WERI-Rb-1 (cell line): ENCODE measurements around the gene TESK1.

ENCODE experiments used
- DNase-seq: peaks from one replicate; pipeline ENCODE4 v3.0.0-alpha.2; 2020
- H3K27ac ChIP-seq: fragments of 250-450 bp; sonication (Bioruptor Pico); 2 replicates; pipeline ENCODE4 v1.5.1; 2020; ENCODE audit warnings: mild to moderate bottlenecking, moderate library complexity
- H3K27me3 ChIP-seq: fragments of 250-450 bp; sonication (Bioruptor Pico); 2 replicates; pipeline ENCODE4 v1.5.1; 2021; ENCODE audit warnings: mild to moderate bottlenecking, low read depth, moderate library complexity; ENCODE audit not compliant: insufficient read depth, severe bottlenecking
- H3K36me3 ChIP-seq: fragments of 250-450 bp; sonication (Bioruptor Pico); 2 replicates; pipeline ENCODE4 v1.5.1; 2020; ENCODE audit warnings: mild to moderate bottlenecking, moderate library complexity
- H3K4me3 ChIP-seq: 2 replicates; pipeline ENCODE4 v1.5.1; 2011; ENCODE audit warnings: low read depth, mild to moderate bottlenecking, control low read depth, low read length
- H3K9me3 ChIP-seq: fragments of 250-450 bp; sonication (Bioruptor Pico); 2 replicates; pipeline ENCODE4 v1.5.1; 2021; ENCODE audit warnings: mild to moderate bottlenecking, moderate library complexity; ENCODE audit not compliant: severe bottlenecking
- CTCF ChIP-seq: IDR thresholded peaks from 2 replicates; pipeline ENCODE4 v1.5.1; 2011; ENCODE audit warnings: low read depth, mild to moderate bottlenecking, control low read depth, inconsistent platforms, low read length

Gene TESK1

GRCh38 chr9:35603986-35604577, 980 bp upstream of the TESK1 start:
- H3K4me3 ChIP-seq: peak overlapping the region; percentile 61
- no peaks in the 10 kb centered on the region for H3K27me3 ChIP-seq
- DNase-seq: peak; percentile 99
- no peaks in the 10 kb centered on the region for H3K9me3 ChIP-seq
- H3K27ac ChIP-seq: peak overlapping the region; percentile 71
- TF ChIP-seq CTCF: peak; percentile 70
- peaks cover 25% of the 10 kb centered on the region for H3K36me3 ChIP-seq

GRCh38 chr9:35605351-35606137, 482 bp downstream of the TESK1 start:
- Histone ChIP-seq H3K9me3 (no peaks in the 10 kb centered on the region), H3K27me3 (no peaks in the 10 kb centered on the region), H3K4me3 (peak overlapping the region; percentile 80), H3K36me3 (peaks cover 39% of the 10 kb centered on the region), H3K27ac (peak overlapping the region; percentile 69)
- DNase-seq: peak; percentile 19
- TF ChIP-seq CTCF: no peak

GRCh38 chr9:35606138-35606504, 1.1 kb downstream of the TESK1 start:
- Histone ChIP-seq H3K9me3 (no peaks in the 10 kb centered on the region), H3K27me3 (no peaks in the 10 kb centered on the region), H3K4me3 (peak overlapping the region; percentile 80), H3K27ac (peak overlapping the region; percentile 69), H3K36me3 (peaks cover 39% of the 10 kb centered on the region)
- TF ChIP-seq CTCF: no peak
- DNase-seq: peak; percentile 39

- H3K9me3 ChIP-seq: no peaks in the 10 kb centered on the region
- peaks cover 39% of the 10 kb centered on the region for H3K36me3 ChIP-seq
- DNase-seq: no peak
- H3K27me3 ChIP-seq: no peaks in the 10 kb centered on the region
- no peak for TF ChIP-seq CTCF
- H3K27ac ChIP-seq: no peak overlapping the region
- no peak overlapping the region for H3K4me3 ChIP-seq
Measured at GRCh38 chr9:35606726-35607125, 1.7 kb downstream of the TESK1 start.

GRCh38 chr9:35608221-35608620, 3.2 kb downstream of the TESK1 start:
- Histone ChIP-seq H3K4me3 (no peak overlapping the region), H3K9me3 (no peaks in the 10 kb centered on the region), H3K36me3 (peaks cover 39% of the 10 kb centered on the region), H3K27me3 (no peaks in the 10 kb centered on the region), H3K27ac (no peak overlapping the region)
- no peak for DNase-seq
- no peak for TF ChIP-seq CTCF
